ENCODE results near the gene SAG. TPM values are rescaled to one million over a fixed set of nuclear protein-coding genes. Genes with fewer than 3 reads are reported as not detected.
A peak's percentile ranks its signal among the peaks of the same experiment; 100 is the strongest.

SAG gene
- total and polyA plus RNA-seq, 4 donors: not detected

- Histone ChIP-seq H3K4me1 (ENCODE audit: control insufficient read depth in 4 of 4, insufficient read depth in 4 of 4, low read length in 3 of 4) (peaks cover 18 to 60% (median 45%) of the 10 kb centered on the region in 4 donors), H3K36me3 (ENCODE audit: control insufficient read depth in 4 of 4, insufficient read depth in 3 of 4, low read depth in 1 of 4, low read length in 3 of 4) (no peaks in the 10 kb centered on the region), H3K9ac (ENCODE audit: low read depth in 1 of 2, low read length in 2 of 2) (no peak overlapping the region), H3K27me3 (ENCODE audit: control insufficient read depth in 4 of 4, insufficient read depth in 4 of 4, low read length in 3 of 4) (no peaks in the 10 kb centered on the region), H3K4me3 (ENCODE audit: low read depth in 1 of 3, low read length in 3 of 3) (no peak overlapping the region), H3K27ac (ENCODE audit: low read depth in 1 of 2, low read length in 2 of 2) (peak overlapping the region; percentile 24 to 32), H3K9me3 (ENCODE audit: control insufficient read depth in 4 of 4, low read length in 3 of 4) (no peaks in the 10 kb centered on the region)
- peak; percentile 59 for DNase-seq (ENCODE audit: low spot score)
- WGBS: 20% methylated on average over 15 of the region's 15 CpGs
- TF ChIP-seq FOXA2 (IDR thresholded peaks at IDR 0.05) (peak; percentile 36), FOXA1 (IDR thresholded peaks at IDR 0.05) (peak; percentile 34), REST (IDR thresholded peaks at IDR 0.05) (no peak), GABPA (IDR thresholded peaks at IDR 0.05 in 1 of 2, conservative IDR thresholded peaks at IDR 0.05 in 1 of 2) (peak in 1 of 2 donors; percentile 59), RXRA (IDR thresholded peaks at IDR 0.05) (peak; percentile 93 to 96), ATF3 (IDR thresholded peaks at IDR 0.05) (no peak), HNF4G (IDR thresholded peaks at IDR 0.05) (peak; percentile 91), EGR1 (IDR thresholded peaks at IDR 0.05; ENCODE audit: low read depth in 2 of 2) (peak; percentile 84 to 93), RAD21 (IDR thresholded peaks at IDR 0.05) (peak; percentile 49 to 63), ZBTB33 (IDR thresholded peaks at IDR 0.05) (peak; percentile 62), NR2F2 (IDR thresholded peaks at IDR 0.05) (peak; percentile 91), CTCF (IDR thresholded peaks at IDR 0.05; ENCODE audit: low read depth, low read length, missing input control) (peak; percentile 3), SP1 (IDR thresholded peaks at IDR 0.05) (peak; percentile 96), TAF1 (conservative IDR thresholded peaks at IDR 0.05) (no peak), YY1 (IDR thresholded peaks at IDR 0.05) (peak; percentile 52), JUND (IDR thresholded peaks at IDR 0.05) (peak; percentile 18 to 59), HNF4A (conservative IDR thresholded peaks at IDR 0.05) (peak; percentile 97)
- TF ChIP-seq, protein P1, sequence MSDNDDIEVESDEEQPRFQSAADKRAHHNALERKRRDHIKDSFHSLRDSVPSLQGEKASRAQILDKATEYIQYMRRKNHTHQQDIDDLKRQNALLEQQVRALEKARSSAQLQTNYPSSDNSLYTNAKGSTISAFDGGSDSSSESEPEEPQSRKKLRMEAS (IDR thresholded peaks at IDR 0.05): peak; percentile 97
Measured at GRCh38 chr2:233349005-233349998, 41.7 kb downstream of the SAG start.

Data from liver (tissue), 9 donors.